Measurements from ENCODE around the gene USP17L26.
"Not testable (repeated sequence)": the region's sequence is repeated elsewhere in the genome, so short reads cannot be mapped to it uniquely, and the experiment has no call there.

The USP17L26 gene, protein sequence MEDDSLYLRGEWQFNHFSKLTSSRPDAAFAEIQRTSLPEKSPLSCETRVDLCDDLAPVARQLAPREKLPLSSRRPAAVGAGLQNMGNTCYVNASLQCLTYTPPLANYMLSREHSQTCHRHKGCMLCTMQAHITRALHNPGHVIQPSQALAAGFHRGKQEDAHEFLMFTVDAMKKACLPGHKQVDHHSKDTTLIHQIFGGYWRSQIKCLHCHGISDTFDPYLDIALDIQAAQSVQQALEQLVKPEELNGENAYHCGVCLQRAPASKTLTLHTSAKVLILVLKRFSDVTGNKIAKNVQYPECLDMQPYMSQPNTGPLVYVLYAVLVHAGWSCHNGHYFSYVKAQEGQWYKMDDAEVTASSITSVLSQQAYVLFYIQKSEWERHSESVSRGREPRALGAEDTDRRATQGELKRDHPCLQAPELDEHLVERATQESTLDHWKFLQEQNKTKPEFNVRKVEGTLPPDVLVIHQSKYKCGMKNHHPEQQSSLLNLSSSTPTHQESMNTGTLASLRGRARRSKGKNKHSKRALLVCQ

DNA sequence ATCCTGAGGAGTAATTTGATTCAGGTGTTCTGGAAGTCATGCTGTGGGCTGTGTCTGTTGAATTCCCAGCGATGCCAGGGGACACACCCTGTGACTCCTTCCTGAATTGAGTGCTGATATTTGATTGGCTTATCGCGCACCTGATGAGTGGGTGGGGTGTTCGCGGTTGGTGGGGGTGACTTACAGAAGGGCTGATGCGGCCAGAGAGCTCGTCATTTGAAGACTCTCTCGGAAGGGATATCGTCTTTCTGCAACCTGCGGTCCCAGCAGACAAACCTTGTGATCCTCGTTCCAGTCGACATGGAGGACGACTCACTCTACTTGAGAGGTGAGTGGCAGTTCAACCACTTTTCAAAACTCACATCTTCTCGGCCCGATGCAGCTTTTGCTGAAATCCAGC is at the start of gene USP17L26:
USP17L26 (plus strand) TSS at position 301 of the 400 bp plus-strand sequence; CDS start at position 301, 0 bp downstream.
- not testable (repeated sequence) for DNase-seq (ENCODE audit: low spot score)

DNA sequence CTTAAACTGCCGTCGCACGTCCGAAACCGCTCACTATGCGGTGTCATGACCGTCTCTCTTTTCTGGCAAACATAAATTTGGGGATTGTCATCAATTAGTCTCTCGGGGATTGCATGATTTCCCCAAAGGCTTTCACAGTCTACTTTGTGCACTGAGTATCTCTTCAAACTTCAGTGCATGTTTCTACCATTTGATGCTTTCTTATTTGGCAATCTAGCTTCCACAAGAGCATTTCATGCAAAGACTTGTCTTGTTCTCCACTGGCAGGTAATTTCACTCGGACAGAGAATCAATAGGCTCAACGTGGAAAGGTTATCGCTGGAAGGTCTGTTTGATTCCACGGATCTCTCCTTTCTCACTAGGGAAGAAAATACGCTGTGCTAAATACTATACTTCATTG is 10.3 kb upstream of the USP17L26 start:
- not testable (repeated sequence) for DNase-seq (ENCODE audit: low spot score)

DNA sequence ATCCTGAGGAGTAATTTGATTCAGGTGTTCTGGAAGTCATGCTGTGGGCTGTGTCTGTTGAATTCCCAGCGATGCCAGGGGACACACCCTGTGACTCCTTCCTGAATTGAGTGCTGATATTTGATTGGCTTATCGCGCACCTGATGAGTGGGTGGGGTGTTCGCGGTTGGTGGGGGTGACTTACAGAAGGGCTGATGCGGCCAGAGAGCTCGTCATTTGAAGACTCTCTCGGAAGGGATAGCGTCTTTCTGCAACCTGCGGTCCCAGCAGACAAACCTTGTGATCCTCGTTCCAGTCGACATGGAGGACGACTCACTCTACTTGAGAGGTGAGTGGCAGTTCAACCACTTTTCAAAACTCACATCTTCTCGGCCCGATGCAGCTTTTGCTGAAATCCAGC is 9.6 kb upstream of the USP17L26 start, which contains the start of gene USP17L24:
USP17L24 (plus strand) TSS at position 301 of the 400 bp plus-strand sequence; CDS start at position 301, 0 bp downstream.
- DNase-seq (ENCODE audit: low spot score): not testable (repeated sequence)

DNA sequence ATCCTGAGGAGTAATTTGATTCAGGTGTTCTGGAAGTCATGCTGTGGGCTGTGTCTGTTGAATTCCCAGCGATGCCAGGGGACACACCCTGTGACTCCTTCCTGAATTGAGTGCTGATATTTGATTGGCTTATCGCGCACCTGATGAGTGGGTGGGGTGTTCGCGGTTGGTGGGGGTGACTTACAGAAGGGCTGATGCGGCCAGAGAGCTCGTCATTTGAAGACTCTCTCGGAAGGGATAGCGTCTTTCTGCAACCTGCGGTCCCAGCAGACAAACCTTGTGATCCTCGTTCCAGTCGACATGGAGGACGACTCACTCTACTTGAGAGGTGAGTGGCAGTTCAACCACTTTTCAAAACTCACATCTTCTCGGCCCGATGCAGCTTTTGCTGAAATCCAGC is 4.8 kb upstream of the USP17L26 start, which contains the start of gene USP17L25:
USP17L25 (plus strand) TSS at position 301 of the 400 bp plus-strand sequence; CDS start at position 301, 0 bp downstream.
- DNase-seq (ENCODE audit: low spot score): not testable (repeated sequence)

DNA sequence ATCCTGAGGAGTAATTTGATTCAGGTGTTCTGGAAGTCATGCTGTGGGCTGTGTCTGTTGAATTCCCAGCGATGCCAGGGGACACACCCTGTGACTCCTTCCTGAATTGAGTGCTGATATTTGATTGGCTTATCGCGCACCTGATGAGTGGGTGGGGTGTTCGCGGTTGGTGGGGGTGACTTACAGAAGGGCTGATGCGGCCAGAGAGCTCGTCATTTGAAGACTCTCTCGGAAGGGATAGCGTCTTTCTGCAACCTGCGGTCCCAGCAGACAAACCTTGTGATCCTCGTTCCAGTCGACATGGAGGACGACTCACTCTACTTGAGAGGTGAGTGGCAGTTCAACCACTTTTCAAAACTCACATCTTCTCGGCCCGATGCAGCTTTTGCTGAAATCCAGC is 4.6 kb downstream of the USP17L26 start, which contains the start of gene USP17L5:
USP17L5 (plus strand) TSS at position 301 of the 400 bp plus-strand sequence; CDS start at position 301, 0 bp downstream.
- DNase-seq (ENCODE audit: low spot score): not testable (repeated sequence)

DNA sequence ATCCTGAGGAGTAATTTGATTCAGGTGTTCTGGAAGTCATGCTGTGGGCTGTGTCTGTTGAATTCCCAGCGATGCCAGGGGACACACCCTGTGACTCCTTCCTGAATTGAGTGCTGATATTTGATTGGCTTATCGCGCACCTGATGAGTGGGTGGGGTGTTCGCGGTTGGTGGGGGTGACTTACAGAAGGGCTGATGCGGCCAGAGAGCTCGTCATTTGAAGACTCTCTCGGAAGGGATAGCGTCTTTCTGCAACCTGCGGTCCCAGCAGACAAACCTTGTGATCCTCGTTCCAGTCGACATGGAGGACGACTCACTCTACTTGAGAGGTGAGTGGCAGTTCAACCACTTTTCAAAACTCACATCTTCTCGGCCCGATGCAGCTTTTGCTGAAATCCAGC is 9.4 kb downstream of the USP17L26 start, which contains the start of gene USP17L27:
USP17L27 (plus strand) TSS at position 301 of the 400 bp plus-strand sequence; CDS start at position 301, 0 bp downstream.
- DNase-seq (ENCODE audit: low spot score): not testable (repeated sequence)

DNA sequence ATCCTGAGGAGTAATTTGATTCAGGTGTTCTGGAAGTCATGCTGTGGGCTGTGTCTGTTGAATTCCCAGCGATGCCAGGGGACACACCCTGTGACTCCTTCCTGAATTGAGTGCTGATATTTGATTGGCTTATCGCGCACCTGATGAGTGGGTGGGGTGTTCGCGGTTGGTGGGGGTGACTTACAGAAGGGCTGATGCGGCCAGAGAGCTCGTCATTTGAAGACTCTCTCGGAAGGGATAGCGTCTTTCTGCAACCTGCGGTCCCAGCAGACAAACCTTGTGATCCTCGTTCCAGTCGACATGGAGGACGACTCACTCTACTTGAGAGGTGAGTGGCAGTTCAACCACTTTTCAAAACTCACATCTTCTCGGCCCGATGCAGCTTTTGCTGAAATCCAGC is 14.1 kb downstream of the USP17L26 start, which contains the start of gene USP17L28:
USP17L28 (plus strand) TSS at position 301 of the 400 bp plus-strand sequence; CDS start at position 301, 0 bp downstream.
- not testable (repeated sequence) for DNase-seq (ENCODE audit: low spot score)

DNA sequence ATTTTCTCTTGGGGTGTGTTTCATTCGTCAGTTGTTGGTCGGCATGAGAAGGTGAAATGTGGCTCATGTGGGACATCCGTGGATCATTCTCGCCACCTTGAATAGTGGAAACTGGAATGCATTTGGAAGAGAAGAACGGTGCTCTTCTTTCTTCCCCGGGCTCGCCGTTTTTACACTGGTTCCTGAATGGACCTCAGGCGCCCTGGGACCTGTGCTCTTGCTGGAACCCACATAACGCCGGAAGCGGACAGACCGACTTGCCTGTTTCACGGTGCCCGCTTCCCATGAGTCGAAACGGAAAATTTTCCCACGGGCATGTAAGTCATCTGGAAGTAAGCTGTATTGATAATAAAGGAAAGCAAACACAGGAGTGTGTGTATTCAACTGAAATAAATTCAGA is 16.4 kb downstream of the USP17L26 start:
- DNase-seq (ENCODE audit: low spot score): not testable (repeated sequence)

DNA sequence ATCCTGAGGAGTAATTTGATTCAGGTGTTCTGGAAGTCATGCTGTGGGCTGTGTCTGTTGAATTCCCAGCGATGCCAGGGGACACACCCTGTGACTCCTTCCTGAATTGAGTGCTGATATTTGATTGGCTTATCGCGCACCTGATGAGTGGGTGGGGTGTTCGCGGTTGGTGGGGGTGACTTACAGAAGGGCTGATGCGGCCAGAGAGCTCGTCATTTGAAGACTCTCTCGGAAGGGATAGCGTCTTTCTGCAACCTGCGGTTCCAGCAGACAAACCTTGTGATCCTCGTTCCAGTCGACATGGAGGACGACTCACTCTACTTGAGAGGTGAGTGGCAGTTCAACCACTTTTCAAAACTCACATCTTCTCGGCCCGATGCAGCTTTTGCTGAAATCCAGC is 18.9 kb downstream of the USP17L26 start, which contains the start of gene USP17L29:
USP17L29 (plus strand) TSS at position 301 of the 400 bp plus-strand sequence; CDS start at position 301, 0 bp downstream.
- not testable (repeated sequence) for DNase-seq (ENCODE audit: low spot score)

DNA sequence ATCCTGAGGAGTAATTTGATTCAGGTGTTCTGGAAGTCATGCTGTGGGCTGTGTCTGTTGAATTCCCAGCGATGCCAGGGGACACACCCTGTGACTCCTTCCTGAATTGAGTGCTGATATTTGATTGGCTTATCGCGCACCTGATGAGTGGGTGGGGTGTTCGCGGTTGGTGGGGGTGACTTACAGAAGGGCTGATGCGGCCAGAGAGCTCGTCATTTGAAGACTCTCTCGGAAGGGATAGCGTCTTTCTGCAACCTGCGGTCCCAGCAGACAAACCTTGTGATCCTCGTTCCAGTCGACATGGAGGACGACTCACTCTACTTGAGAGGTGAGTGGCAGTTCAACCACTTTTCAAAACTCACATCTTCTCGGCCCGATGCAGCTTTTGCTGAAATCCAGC is 28.4 kb downstream of the USP17L26 start, which contains the start of gene USP17L30:
USP17L30 (plus strand) TSS at position 301 of the 400 bp plus-strand sequence; CDS start at position 301, 0 bp downstream.
- DNase-seq (ENCODE audit: low spot score): not testable (repeated sequence)

DNA sequence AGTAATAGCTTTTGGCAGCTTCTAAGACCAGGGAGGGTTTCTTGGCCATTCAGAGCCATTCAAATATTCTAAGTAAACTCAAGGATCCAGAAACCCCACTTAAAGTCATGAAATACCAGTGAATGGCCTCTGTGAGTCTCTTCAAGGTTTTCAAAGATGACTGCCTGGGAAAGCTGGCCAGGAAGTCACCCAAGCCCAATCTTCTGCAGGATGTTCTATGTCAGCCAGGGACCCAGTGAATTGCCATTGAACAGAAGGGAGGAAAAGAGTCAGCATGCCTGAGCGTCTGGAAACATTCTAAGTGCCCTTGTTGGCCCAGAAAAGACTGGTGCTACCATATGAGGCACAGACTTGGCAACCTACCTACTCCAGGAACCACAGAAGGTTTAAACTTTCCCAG is 45.4 kb downstream of the USP17L26 start:
- not testable (repeated sequence) for DNase-seq (ENCODE audit: low spot score)

DNA sequence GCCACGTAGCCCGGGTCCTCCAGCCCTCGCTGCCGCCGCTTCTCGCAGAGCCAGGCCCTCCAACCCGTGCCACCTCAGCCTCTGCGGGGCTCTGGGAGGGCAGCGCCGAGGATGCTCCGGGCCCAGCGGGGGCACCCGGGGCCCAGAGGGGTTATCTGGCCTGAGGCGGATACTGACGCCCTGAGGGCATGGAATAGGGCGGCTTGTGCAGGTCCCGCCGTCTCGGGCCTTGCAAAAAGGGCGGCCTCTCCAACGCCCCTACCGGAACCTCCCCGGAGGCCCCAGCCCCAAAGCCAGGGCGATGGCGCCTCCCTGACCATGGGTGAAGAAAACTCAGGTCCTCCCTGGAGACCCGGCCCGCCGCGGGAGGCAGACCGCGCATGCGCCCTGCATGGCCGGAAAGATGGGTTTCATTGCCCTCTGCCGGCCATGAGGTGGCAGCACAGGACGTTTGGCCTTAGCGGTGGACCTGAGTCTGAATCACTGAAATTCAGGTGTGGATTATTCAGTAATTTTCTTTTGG is 46.6 kb downstream of the USP17L26 start:
- not testable (repeated sequence) for DNase-seq (ENCODE audit: low spot score)

DNA sequence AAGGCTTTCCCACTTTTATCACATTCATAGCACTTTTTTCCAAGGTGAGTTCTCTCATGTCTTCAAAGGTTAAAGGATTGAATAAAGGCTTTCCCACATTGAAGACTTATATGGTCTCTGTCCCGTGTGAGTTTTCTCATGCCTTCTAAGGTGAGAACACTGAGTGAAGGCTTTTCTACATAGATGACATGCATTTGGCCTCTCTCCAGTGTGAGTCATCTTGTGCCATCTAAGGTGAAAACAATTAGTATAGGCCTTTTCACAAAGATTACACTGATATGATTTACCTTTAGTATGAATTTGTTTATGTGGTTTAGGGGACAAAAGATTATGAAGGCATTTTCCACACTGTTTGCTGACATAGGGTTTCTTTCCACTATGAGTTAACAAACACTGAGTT is 49.7 kb downstream of the USP17L26 start:
- no peak for DNase-seq (ENCODE audit: low spot score)
